Liver (tissue), 9 donors: ENCODE results near the gene NOS1AP. TPM values are rescaled to one million over a fixed set of nuclear protein-coding genes. Genes with fewer than 3 reads are reported as not detected.

Source experiments
- DNase-seq: peaks from one replicate; pipeline ENCODE4 v3.0.0-alpha.2; 2017; ENCODE audit warnings: low spot score
- H3K27ac ChIP-seq, 2 donors: one replicate each; pipeline ENCODE4 v1.7.0; 2013; ENCODE audit warnings: inconsistent platforms in 2 of 2, low read length in 2 of 2, control low read depth in 1 of 2, low read depth in 1 of 2, mild to moderate bottlenecking in 1 of 2
- H3K27me3 ChIP-seq, 4 donors: one replicate each; pipeline versions ENCODE4 v1.6.1 to v1.7.0; 2013; ENCODE audit warnings: low read length in 3 of 4, inconsistent platforms in 1 of 4, mild to moderate bottlenecking in 1 of 4, moderate library complexity in 1 of 4; ENCODE audit not compliant: control insufficient read depth in 4 of 4, insufficient read depth in 4 of 4
- H3K36me3 ChIP-seq, 4 donors: one replicate each; pipeline versions ENCODE4 v1.6.1 to v1.7.0; 2013; ENCODE audit warnings: low read length in 3 of 4, mild to moderate bottlenecking in 3 of 4, low read depth in 1 of 4, moderate library complexity in 1 of 4; ENCODE audit not compliant: control insufficient read depth in 4 of 4, insufficient read depth in 3 of 4
- H3K4me1 ChIP-seq, 4 donors: one replicate each; pipeline versions ENCODE4 v1.6.1 to v1.7.0; 2013; ENCODE audit warnings: low read length in 3 of 4, mild to moderate bottlenecking in 3 of 4, moderate library complexity in 1 of 4; ENCODE audit not compliant: control insufficient read depth in 4 of 4, insufficient read depth in 4 of 4
- H3K4me3 ChIP-seq, 3 donors: one replicate each; pipeline versions ENCODE4 v1.6.1 to v1.7.0; 2013; ENCODE audit warnings: low read length in 3 of 3, control low read depth in 1 of 3, low read depth in 1 of 3, mild to moderate bottlenecking in 1 of 3
- H3K9ac ChIP-seq, 2 donors: one replicate each; pipeline ENCODE4 v1.7.0; 2013; ENCODE audit warnings: low read length in 2 of 2, mild to moderate bottlenecking in 2 of 2, moderate library complexity in 2 of 2, control low read depth in 1 of 2, low read depth in 1 of 2
- H3K9me3 ChIP-seq, 4 donors: one replicate each; pipeline versions ENCODE4 v1.6.1 to v1.7.0; 2013; ENCODE audit warnings: low read length in 3 of 4; ENCODE audit not compliant: control insufficient read depth in 4 of 4
- EGR1 ChIP-seq, 2 donors: IDR thresholded peaks; 2 replicates each; pipeline ENCODE4 v1.6.1; 2016 to 2018; ENCODE audit warnings: antibody characterized with exemption in 2 of 2, low read depth in 2 of 2
- FOXA2 ChIP-seq: IDR thresholded peaks from 2 replicates; pipeline ENCODE4 v1.6.1; 2016; ENCODE audit warnings: antibody characterized with exemption
- GABPA ChIP-seq, 2 donors: IDR thresholded peaks in 1 of 2; conservative IDR thresholded peaks in 1 of 2; 2 replicates each; pipeline ENCODE4 v1.6.1; 2016; ENCODE audit warnings: antibody characterized with exemption in 2 of 2, mild to moderate bottlenecking in 1 of 2, moderate library complexity in 1 of 2
- HNF4A ChIP-seq, 2 donors: conservative IDR thresholded peaks; 2 replicates each; pipeline ENCODE4 v1.6.1; 2016; ENCODE audit warnings: antibody characterized with exemption in 2 of 2, mild to moderate bottlenecking in 2 of 2
- JUND ChIP-seq, 2 donors: IDR thresholded peaks; 2 replicates each; pipeline ENCODE4 v1.6.1; 2016; ENCODE audit warnings: antibody characterized with exemption in 2 of 2
- RAD21 ChIP-seq, 2 donors: IDR thresholded peaks; 2 replicates each; pipeline ENCODE4 v1.6.1; 2016; ENCODE audit warnings: antibody characterized with exemption in 2 of 2, mild to moderate bottlenecking in 2 of 2
- RXRA ChIP-seq, 2 donors: IDR thresholded peaks; 2 replicates each; pipeline ENCODE4 v1.6.1; 2017 to 2018; ENCODE audit warnings: antibody characterized with exemption in 2 of 2, mild to moderate bottlenecking in 1 of 2
- SP1 ChIP-seq: IDR thresholded peaks from 2 replicates; pipeline ENCODE4 v1.6.1; 2018; ENCODE audit warnings: antibody characterized with exemption, mild to moderate bottlenecking
- YY1 ChIP-seq: IDR thresholded peaks from 2 replicates; pipeline ENCODE4 v1.6.1; 2016; ENCODE audit warnings: antibody characterized with exemption, mild to moderate bottlenecking
- WGBS: extraction: QIAGEN DNeasy Blood & Tissue Kit; methylation state at CpG from one replicate; pipeline ENCODE4 v1.1.7; 2013; 5-methylcytosine and 5-hydroxymethylcytosine counted together
- polyA plus RNA-seq, 2 donors: library from polyadenylated mRNA; stranded (reverse) in 1 of 2; unstranded in 1 of 2; fragments of 200-250 nt in 1 of 2; fragments of >200 nt in 1 of 2; fragmentation: Nextera tagmentation in 1 of 2; extraction: Ambion mirVana in 1 of 2; gene quantifications; one replicate each; pipeline versions ENCODE4 v1.2.1 to v1.2.3, GENCODE V29; 2013 to 2015
- total RNA-seq, 2 donors: library from RNA; depleted of rRNA; stranded (reverse); fragments of >200 nt; gene quantifications; one replicate each; pipeline ENCODE4 v1.2.3, GENCODE V29; 2014
- TF ChIP-seq, protein P1 (sequence below): IDR thresholded peaks from 2 replicates; pipeline ENCODE4 v1.6.1; 2016; ENCODE audit warnings: antibody characterized with exemption, mild to moderate bottlenecking
- TF ChIP-seq, protein P2 (sequence below): IDR thresholded peaks from 2 replicates; pipeline ENCODE4 v1.6.1; 2016; ENCODE audit warnings: antibody characterized with exemption
- TF ChIP-seq, protein P3 (sequence below): fragments of 150-350 bp; IDR thresholded peaks from 2 replicates; pipeline ENCODE4 v1.5.1; 2017; ENCODE audit warnings: improper control_type of control experiment, low read depth, low read length; ENCODE audit not compliant: missing input control
- TF ChIP-seq, protein P4 (sequence below): IDR thresholded peaks from 2 replicates; pipeline ENCODE4 v1.6.1; 2016; ENCODE audit warnings: antibody characterized with exemption
- donor health status: healthy.
- donor health status: healthy.
- donor health status: healthy.
- donor health status: healthy.
- donor health status: healthy.

NOS1AP gene
- total and polyA plus RNA-seq, 4 donors = 1.4 to 13.0 (median 4.5) TPM

DNA sequence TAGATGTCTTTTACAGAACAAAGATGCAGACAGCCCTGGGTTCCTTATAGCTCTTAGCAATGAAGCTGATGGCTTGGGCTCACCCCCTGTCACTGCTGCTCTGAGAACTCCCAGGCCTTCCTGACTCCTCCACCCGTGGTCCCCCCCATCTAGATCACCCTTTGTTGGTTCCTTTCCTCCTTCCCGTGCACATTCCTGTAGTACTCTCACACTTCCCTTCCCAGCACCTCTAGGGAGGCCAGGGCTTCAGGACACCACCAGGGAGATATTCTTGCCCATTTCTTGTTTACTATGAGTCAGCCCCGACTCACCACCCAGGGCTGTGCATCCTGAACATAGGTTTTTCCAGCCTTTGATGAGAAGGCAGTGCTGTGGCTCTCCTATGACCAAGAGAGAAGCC, 14.4 kb upstream of the NOS1AP start:
- H3K27me3 ChIP-seq = no peaks in the 10 kb centered on the region
- DNase-seq = no peak
- no peak overlapping the region for H3K4me3 ChIP-seq
- H3K9me3 ChIP-seq = no peaks in the 10 kb centered on the region
- TF ChIP-seq FOXA2 (no peak), EGR1 (IDR thresholded peaks at IDR 0.05; ENCODE audit: low read depth in 2 of 2) (no peak), SP1 (no peak), HNF4A (conservative IDR thresholded peaks at IDR 0.05) (no peak), JUND (IDR thresholded peaks at IDR 0.05) (no peak)
- TF ChIP-seq, protein P1, sequence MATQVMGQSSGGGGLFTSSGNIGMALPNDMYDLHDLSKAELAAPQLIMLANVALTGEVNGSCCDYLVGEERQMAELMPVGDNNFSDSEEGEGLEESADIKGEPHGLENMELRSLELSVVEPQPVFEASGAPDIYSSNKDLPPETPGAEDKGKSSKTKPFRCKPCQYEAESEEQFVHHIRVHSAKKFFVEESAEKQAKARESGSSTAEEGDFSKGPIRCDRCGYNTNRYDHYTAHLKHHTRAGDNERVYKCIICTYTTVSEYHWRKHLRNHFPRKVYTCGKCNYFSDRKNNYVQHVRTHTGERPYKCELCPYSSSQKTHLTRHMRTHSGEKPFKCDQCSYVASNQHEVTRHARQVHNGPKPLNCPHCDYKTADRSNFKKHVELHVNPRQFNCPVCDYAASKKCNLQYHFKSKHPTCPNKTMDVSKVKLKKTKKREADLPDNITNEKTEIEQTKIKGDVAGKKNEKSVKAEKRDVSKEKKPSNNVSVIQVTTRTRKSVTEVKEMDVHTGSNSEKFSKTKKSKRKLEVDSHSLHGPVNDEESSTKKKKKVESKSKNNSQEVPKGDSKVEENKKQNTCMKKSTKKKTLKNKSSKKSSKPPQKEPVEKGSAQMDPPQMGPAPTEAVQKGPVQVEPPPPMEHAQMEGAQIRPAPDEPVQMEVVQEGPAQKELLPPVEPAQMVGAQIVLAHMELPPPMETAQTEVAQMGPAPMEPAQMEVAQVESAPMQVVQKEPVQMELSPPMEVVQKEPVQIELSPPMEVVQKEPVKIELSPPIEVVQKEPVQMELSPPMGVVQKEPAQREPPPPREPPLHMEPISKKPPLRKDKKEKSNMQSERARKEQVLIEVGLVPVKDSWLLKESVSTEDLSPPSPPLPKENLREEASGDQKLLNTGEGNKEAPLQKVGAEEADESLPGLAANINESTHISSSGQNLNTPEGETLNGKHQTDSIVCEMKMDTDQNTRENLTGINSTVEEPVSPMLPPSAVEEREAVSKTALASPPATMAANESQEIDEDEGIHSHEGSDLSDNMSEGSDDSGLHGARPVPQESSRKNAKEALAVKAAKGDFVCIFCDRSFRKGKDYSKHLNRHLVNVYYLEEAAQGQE = no peak
- no peak overlapping the region for H3K27ac ChIP-seq
- no peaks in the 10 kb centered on the region for H3K36me3 ChIP-seq
- H3K4me1 ChIP-seq = peaks cover 0 to 3% (median 1%) of the 10 kb centered on the region in 4 donors
- H3K9ac ChIP-seq = no peak overlapping the region
- WGBS = 74% methylated on average over 3 of the region's 3 CpGs

DNA sequence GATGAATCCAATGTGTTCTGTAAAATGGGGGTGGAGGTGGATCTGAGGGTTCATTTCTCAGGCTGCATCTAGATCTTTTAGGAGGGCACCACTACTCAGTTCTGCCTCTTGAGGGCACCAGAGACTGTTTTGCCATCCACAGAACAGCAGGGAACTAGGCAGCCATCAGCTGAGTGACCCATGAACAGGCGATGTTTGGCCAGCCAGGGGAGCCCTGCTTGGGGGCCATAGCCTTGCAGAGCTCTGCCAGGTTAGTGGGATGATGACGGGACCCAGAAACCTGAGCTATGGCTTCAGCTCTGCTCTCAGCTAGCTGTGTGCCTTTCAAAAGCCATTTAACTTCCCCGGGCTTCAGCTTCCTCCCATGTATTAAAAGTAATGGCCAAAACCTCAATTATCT, 13.4 kb upstream of the NOS1AP start:
- Histone ChIP-seq H3K27me3 (no peaks in the 10 kb centered on the region), H3K4me1 (peaks cover 0 to 3% (median 1%) of the 10 kb centered on the region in 4 donors), H3K9ac (no peak overlapping the region), H3K4me3 (no peak overlapping the region), H3K27ac (no peak overlapping the region), H3K36me3 (no peaks in the 10 kb centered on the region), H3K9me3 (no peaks in the 10 kb centered on the region)
- TF ChIP-seq, protein P2, sequence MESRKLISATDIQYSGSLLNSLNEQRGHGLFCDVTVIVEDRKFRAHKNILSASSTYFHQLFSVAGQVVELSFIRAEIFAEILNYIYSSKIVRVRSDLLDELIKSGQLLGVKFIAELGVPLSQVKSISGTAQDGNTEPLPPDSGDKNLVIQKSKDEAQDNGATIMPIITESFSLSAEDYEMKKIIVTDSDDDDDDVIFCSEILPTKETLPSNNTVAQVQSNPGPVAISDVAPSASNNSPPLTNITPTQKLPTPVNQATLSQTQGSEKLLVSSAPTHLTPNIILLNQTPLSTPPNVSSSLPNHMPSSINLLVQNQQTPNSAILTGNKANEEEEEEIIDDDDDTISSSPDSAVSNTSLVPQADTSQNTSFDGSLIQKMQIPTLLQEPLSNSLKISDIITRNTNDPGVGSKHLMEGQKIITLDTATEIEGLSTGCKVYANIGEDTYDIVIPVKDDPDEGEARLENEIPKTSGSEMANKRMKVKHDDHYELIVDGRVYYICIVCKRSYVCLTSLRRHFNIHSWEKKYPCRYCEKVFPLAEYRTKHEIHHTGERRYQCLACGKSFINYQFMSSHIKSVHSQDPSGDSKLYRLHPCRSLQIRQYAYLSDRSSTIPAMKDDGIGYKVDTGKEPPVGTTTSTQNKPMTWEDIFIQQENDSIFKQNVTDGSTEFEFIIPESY = no peak
- TF ChIP-seq GABPA (IDR thresholded peaks at IDR 0.05 in 1 of 2, conservative IDR thresholded peaks at IDR 0.05 in 1 of 2) (no peak), FOXA2 (no peak), RAD21 (IDR thresholded peaks at IDR 0.05) (peak; percentile 97 to 98), HNF4A (conservative IDR thresholded peaks at IDR 0.05) (no peak), RXRA (IDR thresholded peaks at IDR 0.05) (no peak), YY1 (no peak)
- TF ChIP-seq, protein P3, sequence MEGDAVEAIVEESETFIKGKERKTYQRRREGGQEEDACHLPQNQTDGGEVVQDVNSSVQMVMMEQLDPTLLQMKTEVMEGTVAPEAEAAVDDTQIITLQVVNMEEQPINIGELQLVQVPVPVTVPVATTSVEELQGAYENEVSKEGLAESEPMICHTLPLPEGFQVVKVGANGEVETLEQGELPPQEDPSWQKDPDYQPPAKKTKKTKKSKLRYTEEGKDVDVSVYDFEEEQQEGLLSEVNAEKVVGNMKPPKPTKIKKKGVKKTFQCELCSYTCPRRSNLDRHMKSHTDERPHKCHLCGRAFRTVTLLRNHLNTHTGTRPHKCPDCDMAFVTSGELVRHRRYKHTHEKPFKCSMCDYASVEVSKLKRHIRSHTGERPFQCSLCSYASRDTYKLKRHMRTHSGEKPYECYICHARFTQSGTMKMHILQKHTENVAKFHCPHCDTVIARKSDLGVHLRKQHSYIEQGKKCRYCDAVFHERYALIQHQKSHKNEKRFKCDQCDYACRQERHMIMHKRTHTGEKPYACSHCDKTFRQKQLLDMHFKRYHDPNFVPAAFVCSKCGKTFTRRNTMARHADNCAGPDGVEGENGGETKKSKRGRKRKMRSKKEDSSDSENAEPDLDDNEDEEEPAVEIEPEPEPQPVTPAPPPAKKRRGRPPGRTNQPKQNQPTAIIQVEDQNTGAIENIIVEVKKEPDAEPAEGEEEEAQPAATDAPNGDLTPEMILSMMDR = peak; percentile 95
- TF ChIP-seq, protein P4, sequence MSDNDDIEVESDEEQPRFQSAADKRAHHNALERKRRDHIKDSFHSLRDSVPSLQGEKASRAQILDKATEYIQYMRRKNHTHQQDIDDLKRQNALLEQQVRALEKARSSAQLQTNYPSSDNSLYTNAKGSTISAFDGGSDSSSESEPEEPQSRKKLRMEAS = no peak
- peak; percentile 62 for DNase-seq
- 30% methylated on average over 3 of the region's 3 CpGs for WGBS
